Esophagus squamous epithelium (tissue), 5 donors: ENCODE data around the gene KRTAP3-3. TPM values are rescaled to one million over a fixed set of nuclear protein-coding genes. Genes with fewer than 3 reads are reported as not detected.

Experiments used
- DNase-seq: peaks from one replicate; lab custom pipeline; 2025; lab: John Stamatoyannopoulos, UW
- H3K27ac ChIP-seq, 4 donors: fragments of 200-600 bp; sonication (generic); one replicate each; pipeline ENCODE4 v1.5.1; 2016 to 2019; ENCODE audit warnings: mild to moderate bottlenecking in 1 of 4
- H3K27me3 ChIP-seq, 4 donors: fragments of 200-600 bp; sonication (generic); 1 replicate in 3 of 4; 2 replicates in 1 of 4; pipeline versions ENCODE4 v1.5.1 to v1.6.0; 2017 to 2021; ENCODE audit warnings: antibody characterized with exemption in 1 of 4
- H3K36me3 ChIP-seq, 3 donors: fragments of 200-600 bp; sonication (generic); one replicate each; pipeline ENCODE4 v1.5.1; 2016 to 2019
- H3K4me1 ChIP-seq, 3 donors: fragments of 200-600 bp; sonication (generic); one replicate each; pipeline ENCODE4 v1.5.1; 2017 to 2019
- H3K4me3 ChIP-seq, 4 donors: fragments of 200-600 bp; sonication (generic); 1 replicate in 3 of 4; 2 replicates in 1 of 4; pipeline ENCODE4 v1.5.1; 2016 to 2019; ENCODE audit warnings: mild to moderate bottlenecking in 2 of 4, moderate library complexity in 1 of 4
- H3K9me3 ChIP-seq, 3 donors: fragments of 200-600 bp; sonication (generic); one replicate each; pipeline ENCODE4 v1.5.1; 2016 to 2019
- CTCF ChIP-seq, 6 experiments: fragments of 450-650 bp in 4 of 6; fragments of 200-600 bp in 2 of 6; sonication (generic) in 2 of 6; IDR thresholded peaks; one replicate each; pipeline ENCODE4 v1.5.1; 2016 to 2019; ENCODE audit warnings: antibody characterized with exemption in 6 of 6, mild to moderate bottlenecking in 4 of 6, moderate library complexity in 4 of 6
- POLR2A ChIP-seq, 4 donors: fragments of 450-650 bp; IDR thresholded peaks; one replicate each; pipeline ENCODE4 v1.6.1; 2017; ENCODE audit warnings: antibody characterized with exemption in 4 of 4, mild to moderate bottlenecking in 4 of 4, moderate library complexity in 3 of 4
- WGBS, 2 donors: methylation state at CpG; one replicate each; pipeline ENCODE4 v1.1.5; 2018; 5-methylcytosine and 5-hydroxymethylcytosine counted together
- intact Hi-C: fragments of 100-400 bp; cut with DNase I; formaldehyde crosslinking; loops from one replicate; pipeline ENCODE4 v1.15.0; 2022
- total RNA-seq, 4 donors: library from RNA; depleted of rRNA; stranded (reverse); fragments of >200 nt; gene quantifications; one replicate each; pipeline ENCODE4 v1.1.0, GENCODE V29; 2016
- donor health status: DM: yes; HTN: yes; CAD: no.

Gene KRTAP3-3
- total RNA-seq, 4 donors from 2014 or later = not detected

GRCh38 chr17:40978575-40979151 is 15.3 kb downstream of the KRTAP3-3 start:
- no peak for TF ChIP-seq POLR2A (IDR thresholded peaks at IDR 0.05)
- no peak for TF ChIP-seq CTCF (IDR thresholded peaks at IDR 0.05)
- Histone ChIP-seq H3K27me3 (peaks cover 0 to 33% (median 0%) of the 10 kb centered on the region in 4 donors), H3K4me3 (no peak overlapping the region), H3K9me3 (no peaks in the 10 kb centered on the region), H3K36me3 (no peaks in the 10 kb centered on the region), H3K27ac (no peak overlapping the region), H3K4me1 (peaks cover 0 to 12% (median 0%) of the 10 kb centered on the region in 3 donors)
- intact Hi-C loops = no loop called here
- 34 to 63% methylated on average over 9 to 12 of the region's 13 CpGs for WGBS, 2 donors
- no peak for DNase-seq

- H3K9me3 ChIP-seq = no peaks in the 10 kb centered on the region
- DNase-seq = no peak
- intact Hi-C loops = no loop called here
- TF ChIP-seq CTCF (IDR thresholded peaks at IDR 0.05) = no peak
- TF ChIP-seq POLR2A (IDR thresholded peaks at IDR 0.05) = no peak
- H3K4me3 ChIP-seq = no peak overlapping the region
- no peaks in the 10 kb centered on the region for H3K36me3 ChIP-seq
- no peak overlapping the region for H3K27ac ChIP-seq
- peaks cover 0 to 11% (median 0%) of the 10 kb centered on the region in 3 donors for H3K4me1 ChIP-seq
- H3K27me3 ChIP-seq = peaks cover 0 to 25% (median 0%) of the 10 kb centered on the region in 4 donors
Observed at GRCh38 chr17:40975516-40975915, 18.4 kb downstream of the KRTAP3-3 start.

DNA sequence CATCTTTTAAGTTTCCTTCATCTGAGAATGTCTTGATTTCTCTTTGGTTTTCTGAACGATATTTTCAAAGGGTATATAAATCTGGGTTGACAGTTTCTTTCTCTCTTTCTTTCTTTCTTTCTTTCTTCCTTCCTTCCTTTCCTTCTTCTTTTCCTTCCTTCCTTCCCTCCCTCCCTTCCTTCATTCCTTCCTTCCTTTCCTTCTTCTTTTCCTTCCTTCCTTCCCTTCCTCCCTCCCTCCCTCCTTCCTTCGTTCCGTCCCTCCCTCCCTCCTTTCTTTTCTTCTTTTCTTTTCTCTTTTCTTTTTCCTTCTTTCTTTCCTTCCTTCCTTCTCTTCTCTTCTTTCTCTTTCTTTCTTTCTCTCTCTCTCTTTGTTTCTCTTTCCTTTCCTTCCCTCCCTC is 19.6 kb downstream of the KRTAP3-3 start:
- no peaks in the 10 kb centered on the region for H3K9me3 ChIP-seq
- TF ChIP-seq CTCF (IDR thresholded peaks at IDR 0.05) (no peak), POLR2A (IDR thresholded peaks at IDR 0.05) (no peak)
- H3K4me1 ChIP-seq = peaks cover 0 to 9% (median 0%) of the 10 kb centered on the region in 3 donors
- DNase-seq = no peak
- 90 to 94% methylated on average over 3 of the region's 3 CpGs for WGBS, 2 donors
- no peaks in the 10 kb centered on the region for H3K36me3 ChIP-seq
- peaks cover 0 to 25% (median 0%) of the 10 kb centered on the region in 4 donors for H3K27me3 ChIP-seq
- H3K4me3 ChIP-seq = no peak overlapping the region
- intact Hi-C loops = no loop called here
- no peak overlapping the region for H3K27ac ChIP-seq

- no peaks in the 10 kb centered on the region for H3K27me3 ChIP-seq
- TF ChIP-seq POLR2A (IDR thresholded peaks at IDR 0.05) (no peak), CTCF (IDR thresholded peaks at IDR 0.05) (no peak)
- WGBS, 2 donors = 76 to 87% methylated on average over 1 of the region's 1 CpG
- no peak for DNase-seq
- H3K4me1 ChIP-seq = peaks cover 0 to 9% (median 0%) of the 10 kb centered on the region in 3 donors
- no peaks in the 10 kb centered on the region for H3K9me3 ChIP-seq
- H3K27ac ChIP-seq = no peak overlapping the region
- intact Hi-C loops = no loop called here
- no peaks in the 10 kb centered on the region for H3K36me3 ChIP-seq
- H3K4me3 ChIP-seq = no peak overlapping the region
Observed at GRCh38 chr17:40967582-40967981, 26.4 kb downstream of the KRTAP3-3 start.

DNA sequence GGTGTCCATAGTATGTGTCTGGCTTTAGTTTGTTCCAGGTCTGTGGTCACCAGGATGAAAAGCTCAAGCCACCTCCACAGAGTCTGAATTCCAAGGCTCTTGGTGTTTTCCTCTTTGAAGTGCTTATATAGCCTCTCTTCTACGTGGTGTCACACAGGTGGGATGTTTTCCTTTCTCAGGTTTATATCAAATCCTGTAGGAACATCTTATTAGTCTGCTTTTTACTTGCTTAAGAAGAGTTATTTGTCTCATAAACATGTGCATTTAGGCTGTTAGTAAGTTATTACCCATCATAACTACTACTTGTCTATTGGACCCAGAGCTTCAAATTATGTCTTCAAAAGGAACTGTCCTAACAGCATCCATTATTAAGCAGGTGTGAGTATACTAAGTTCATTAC is 27.1 kb downstream of the KRTAP3-3 start, which contains the start of gene KRT39:
KRT39 (minus strand) TSS at position 101 of the 400 bp plus-strand sequence; CDS start at position 9, 92 bp downstream.
- 57 to 78% methylated on average over 1 of the region's 1 CpG for WGBS, 2 donors

More for the DNA sequence above, 27.1 kb downstream of the KRTAP3-3 start, which contains the start of gene KRT39:
- Histone ChIP-seq H3K4me1 (peaks cover 0 to 9% (median 0%) of the 10 kb centered on the region in 3 donors), H3K4me3 (no peak within 1 kb of the TSS), H3K9me3 (no peaks in the 10 kb centered on the region), H3K27me3 (no peaks in the 10 kb centered on the region), H3K36me3 (no peaks in the 10 kb centered on the region), H3K27ac (no peak within 1 kb of the TSS)
- no peak for DNase-seq
- TF ChIP-seq POLR2A (IDR thresholded peaks at IDR 0.05) (no peak), CTCF (IDR thresholded peaks at IDR 0.05) (no peak)
- intact Hi-C loops = no loop called here
